ENCODE measurements around the gene S100A4.

GRCh38 chr1:153498746-153499145, 46.9 kb downstream of the S100A4 start:
- TF ChIP-seq CTCF (conservative IDR thresholded peaks at IDR 0.05), result no peak
- TF ChIP-seq ZFX (IDR thresholded peaks at IDR 0.05), result no peak

Measured in C4-2B (cell line).